Inflammatory macrophage treated with lipopolysaccharide for 4 hours (primary cell): ENCODE data around the gene HMG20B.

Experiments
- DNase-seq: peaks from one replicate; pipeline ENCODE4 v3.0.0-alpha.2; 2020

HMG20B gene

DNA sequence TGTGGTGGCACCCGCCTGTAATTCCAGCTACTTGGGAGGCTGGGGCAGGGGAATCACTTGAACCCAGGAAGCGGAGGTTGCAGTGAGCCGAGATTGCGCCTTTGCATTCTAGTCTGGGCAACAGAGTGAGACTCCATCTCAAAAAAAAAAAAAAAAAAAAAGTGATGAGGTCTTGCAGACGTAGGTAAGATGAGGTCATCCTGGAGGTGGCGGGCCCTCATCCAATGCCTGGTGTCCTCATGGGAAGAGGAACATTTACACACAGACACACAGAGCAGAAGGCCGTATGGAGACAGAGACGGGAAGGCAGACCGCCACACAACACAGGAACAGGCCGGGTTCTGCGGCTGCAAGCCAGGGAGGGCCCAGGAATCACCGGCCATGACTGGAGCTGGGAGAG, 49.5 kb downstream of the HMG20B start:
- DNase-seq, result no peak

DNA sequence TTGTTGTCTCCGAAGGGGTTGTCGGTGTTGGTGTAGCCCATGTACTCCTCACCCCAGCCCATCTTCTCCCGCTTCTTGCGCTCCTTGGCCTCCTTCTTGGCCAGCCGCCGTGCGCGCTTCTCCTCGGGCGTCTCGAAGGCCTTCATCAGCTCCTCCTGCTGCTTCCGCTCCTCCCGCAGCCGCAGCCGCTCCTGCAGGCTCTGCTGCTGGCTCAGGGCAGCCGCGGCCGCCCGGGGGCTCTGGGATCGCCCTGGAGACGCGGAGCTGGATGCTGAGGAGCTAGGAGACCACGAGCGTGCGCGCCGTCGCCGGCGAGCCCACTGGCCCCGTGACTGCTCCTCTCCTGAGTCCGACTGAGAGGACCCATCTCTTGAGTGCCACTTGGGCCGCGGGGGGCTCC, 51.0 kb downstream of the HMG20B start:
- no peak for DNase-seq

DNA sequence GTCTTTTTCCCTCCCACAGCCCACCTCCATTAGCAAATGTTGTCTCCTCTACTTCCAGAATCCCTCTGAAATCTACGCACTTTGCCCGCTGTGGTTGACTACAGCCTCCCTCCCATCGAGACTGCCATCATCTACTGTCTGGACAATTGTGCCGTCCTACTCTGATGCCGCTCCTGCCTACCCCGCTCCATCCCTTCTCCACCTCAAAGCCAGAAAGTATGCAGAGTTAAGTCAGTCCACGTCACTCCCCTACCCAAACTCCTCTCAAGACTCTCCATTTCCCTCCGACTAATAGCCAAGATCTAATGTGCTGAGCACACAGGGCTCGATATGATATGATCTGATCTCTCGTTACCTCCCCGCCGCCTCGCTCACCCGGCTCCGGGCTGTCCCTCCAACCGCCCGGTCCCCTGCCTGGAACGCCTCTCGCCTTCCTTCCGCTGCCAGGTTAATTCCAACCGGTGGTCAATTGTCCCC, 53.3 kb downstream of the HMG20B start:
- no peak for DNase-seq

GRCh38 chr19:3626473-3627350, 54.0 kb downstream of the HMG20B start, which contains the start of gene CACTIN:
TSS of gene CACTIN (minus strand) at chr19:3626790. CDS start at chr19:3626762, 28 bp downstream.
- peak; percentile 100 for DNase-seq

GRCh38 chr19:3627351-3627723, 54.6 kb downstream of the HMG20B start:
- DNase-seq, result no peak
